IMR-90 (cell line): ENCODE results near the gene NBEA. TPM values are rescaled to one million over a fixed set of nuclear protein-coding genes. Genes with fewer than 3 reads are reported as not detected.

ENCODE experiments used
- ATAC-seq: fragments of 200-7000 bp; cut with Tn5 transposase; 2 replicates; pipeline ENCODE4 v1.9.1; 2020; ENCODE audit warnings: low read depth, mild to moderate bottlenecking, moderate library complexity
- BruUV-seq: library from RNA; stranded (reverse); fragments of 400-500 nt; replicated peaks from 2 replicates; lab custom pipeline; 2021; lab: Mats Ljungman, UMichigan
- CTCF ChIA-PET: fragments of 300-600 bp; formaldehyde crosslinking; extraction: SDS; loops from one replicate; lab custom pipeline; 2021; ENCODE audit warnings: antibody characterized with exemption; lab: Yijun Ruan, JAX
- POLR2A ChIA-PET: fragments of 300-600 bp; sonication (Branson Sonifier 250); formaldehyde crosslinking; loops from one replicate; lab custom pipeline; 2022; ENCODE audit warnings: antibody characterized with exemption; ENCODE audit not compliant: unreplicated experiment; lab: Charles Lee
- DNase-seq: peaks from one replicate; pipeline ENCODE4 v3.0.0; 2013
- H2AFZ ChIP-seq: replicated peaks from 2 replicates; pipeline ENCODE3; 2013; ENCODE audit warnings: low read length, mild to moderate bottlenecking; ENCODE audit not compliant: poor library complexity
- H2AK5ac ChIP-seq: 2 replicates; pipeline ENCODE4 v1.6.1; 2013; ENCODE audit warnings: low read depth, low read length, inconsistent platforms
- H2AK9ac ChIP-seq: replicated peaks from 2 replicates; pipeline ENCODE3; 2013; ENCODE audit warnings: mild to moderate bottlenecking, low read depth, low read length, moderate library complexity; ENCODE audit not compliant: poor library complexity
- H2BK120ac ChIP-seq: 2 replicates; pipeline ENCODE4 v1.6.1; 2013; ENCODE audit warnings: low read depth, low read length, inconsistent platforms
- H2BK15ac ChIP-seq: 3 replicates; pipeline ENCODE4 v1.6.1; 2013; ENCODE audit warnings: low read depth, low read length, inconsistent platforms
- H2BK20ac ChIP-seq: 2 replicates; pipeline ENCODE4 v1.6.1; 2013; ENCODE audit warnings: low read depth, mild to moderate bottlenecking, inconsistent platforms, low read length, moderate library complexity
- H2BK5ac ChIP-seq: 2 replicates; pipeline ENCODE4 v1.6.1; 2013; ENCODE audit warnings: mild to moderate bottlenecking, low read depth, low read length, inconsistent platforms; ENCODE audit not compliant: poor library complexity, severe bottlenecking
- H3K14ac ChIP-seq: replicated peaks from 2 replicates; pipeline ENCODE4 v1.6.1; 2013; ENCODE audit warnings: low read depth, low read length, inconsistent platforms
- H3K18ac ChIP-seq: 2 replicates; pipeline ENCODE4 v1.6.1; 2013; ENCODE audit warnings: low read depth, low read length, control low read depth
- H3K23ac ChIP-seq: 2 replicates; pipeline ENCODE4 v1.6.1; 2013; ENCODE audit warnings: low read depth, low read length, inconsistent platforms
- H3K27ac ChIP-seq: 2 replicates; pipeline ENCODE4 v1.5.1; 2013; ENCODE audit warnings: mild to moderate bottlenecking, control low read depth, low read length; ENCODE audit not compliant: insufficient read depth
- H3K27me3 ChIP-seq: 2 replicates; pipeline ENCODE4 v1.6.1; 2013; ENCODE audit warnings: low read length; ENCODE audit not compliant: control insufficient read depth, insufficient read depth
- H3K36me3 ChIP-seq: 2 replicates; pipeline ENCODE4 v1.6.1; 2013; ENCODE audit warnings: low read length, mixed read lengths; ENCODE audit not compliant: control insufficient read depth, insufficient read depth
- H3K4ac ChIP-seq: 2 replicates; pipeline ENCODE4 v1.6.1; 2013; ENCODE audit warnings: low read depth, low read length, inconsistent platforms
- H3K4me1 ChIP-seq: 2 replicates; pipeline ENCODE4 v1.6.1; 2013; ENCODE audit warnings: low read length, mixed read lengths; ENCODE audit not compliant: control insufficient read depth, insufficient read depth
- H3K4me2 ChIP-seq: 2 replicates; pipeline ENCODE4 v1.6.1; 2013; ENCODE audit warnings: low read depth, mild to moderate bottlenecking, control low read depth, low read length, moderate library complexity
- H3K4me3 ChIP-seq: 2 replicates; pipeline ENCODE4 v1.5.1; 2013; ENCODE audit warnings: low read depth, mild to moderate bottlenecking, control low read depth, low read length, moderate library complexity; ENCODE audit not compliant: insufficient read depth
- H3K56ac ChIP-seq: 2 replicates; pipeline ENCODE4 v1.6.1; 2013; ENCODE audit warnings: low read length, inconsistent platforms; ENCODE audit not compliant: insufficient read depth; ENCODE audit errors: extremely low read depth
- H3K79me1 ChIP-seq, 2 experiments: 2 replicates each; pipeline ENCODE4 v1.6.1; 2013; ENCODE audit warnings: low read length in 2 of 2, inconsistent platforms in 1 of 2, low read depth in 1 of 2
- H3K9ac ChIP-seq: 2 replicates; pipeline ENCODE4 v1.6.1; 2013; ENCODE audit warnings: low read depth, low read length, control low read depth
- H3K9me1 ChIP-seq: 2 replicates; pipeline ENCODE4 v1.6.1; 2013; ENCODE audit warnings: low read length, inconsistent platforms; ENCODE audit not compliant: insufficient read depth
- H3K9me3 ChIP-seq: 2 replicates; pipeline ENCODE4 v1.6.1; 2013; ENCODE audit warnings: low read length; ENCODE audit not compliant: control insufficient read depth, insufficient read depth
- H4K20me1 ChIP-seq: 2 replicates; pipeline ENCODE4 v1.6.1; 2013; ENCODE audit warnings: low read length, inconsistent platforms; ENCODE audit not compliant: insufficient read depth
- H4K5ac ChIP-seq: 2 replicates; pipeline ENCODE4 v1.6.1; 2013; ENCODE audit warnings: mild to moderate bottlenecking, low read depth, low read length, control low read depth
- H4K8ac ChIP-seq, 2 experiments: 2 replicates each; pipeline ENCODE4 v1.6.1; 2013; ENCODE audit warnings: low read depth in 2 of 2, low read length in 2 of 2, control low read depth in 1 of 2, inconsistent platforms in 1 of 2
- H4K91ac ChIP-seq: 2 replicates; pipeline ENCODE4 v1.6.1; 2013; ENCODE audit warnings: low read depth, low read length, inconsistent platforms; ENCODE audit not compliant: insufficient read depth
- BHLHE40 ChIP-seq: fragments of 150-350 bp; IDR thresholded peaks from 2 replicates; pipeline ENCODE4 v1.6.1; 2016; ENCODE audit warnings: mild to moderate bottlenecking, low read depth, low read length
- CEBPB ChIP-seq: IDR thresholded peaks from 2 replicates; pipeline ENCODE4 v1.6.1; 2012; ENCODE audit warnings: low read depth, low read length, improper control_type of control experiment
- CHD1 ChIP-seq: IDR thresholded peaks from 2 replicates; pipeline ENCODE4 v1.6.1; 2012; ENCODE audit warnings: low read depth, low read length, improper control_type of control experiment
- FOS ChIP-seq: fragments of 150-350 bp; IDR thresholded peaks from 2 replicates; pipeline ENCODE4 v1.6.1; 2016; ENCODE audit warnings: low read depth, low read length
- MAFK ChIP-seq: IDR thresholded peaks from 2 replicates; pipeline ENCODE4 v1.6.1; 2012; ENCODE audit warnings: low read depth, low read length, improper control_type of control experiment
- MAZ ChIP-seq: IDR thresholded peaks from 2 replicates; pipeline ENCODE4 v1.6.1; 2012; ENCODE audit warnings: low read depth, mild to moderate bottlenecking, low read length, improper control_type of control experiment, moderate library complexity, borderline replicate concordance
- MXI1 ChIP-seq: IDR thresholded peaks from 2 replicates; pipeline ENCODE4 v1.6.1; 2012; ENCODE audit warnings: low read depth, mild to moderate bottlenecking, low read length, moderate library complexity, borderline replicate concordance
- NFE2L2 ChIP-seq: fragments of 150-350 bp; IDR thresholded peaks from 2 replicates; pipeline ENCODE4 v1.6.1; 2016; ENCODE audit warnings: low read depth, mild to moderate bottlenecking, low read length
- POLR2A ChIP-seq: IDR thresholded peaks from 2 replicates; pipeline ENCODE4 v1.6.1; 2012; ENCODE audit warnings: mild to moderate bottlenecking, low read depth, low read length
- RAD21 ChIP-seq: IDR thresholded peaks from 2 replicates; pipeline ENCODE4 v1.6.1; 2012; ENCODE audit warnings: low read length, improper control_type of control experiment
- RFX5 ChIP-seq: IDR thresholded peaks from 2 replicates; pipeline ENCODE4 v1.8.0; 2012; ENCODE audit warnings: low read depth, mild to moderate bottlenecking, low read length, moderate library complexity
- SMC3 ChIP-seq: fragments of 150-350 bp; IDR thresholded peaks from 2 replicates; pipeline ENCODE4 v1.6.1; 2016; ENCODE audit warnings: low read depth, mild to moderate bottlenecking, antibody characterized with exemption, low read length, moderate library complexity
- WGBS, 2 experiments: methylation state at CpG; one replicate each; pipeline versions ENCODE4 v1.1.5 to v1.1.7; 2013; ENCODE audit warnings: missing lambda C conversion rate in 2 of 2; ENCODE audit not compliant: insufficient read length in 1 of 2; ENCODE audit errors: extremely low coverage in 2 of 2; 5-methylcytosine and 5-hydroxymethylcytosine counted together
- dilution Hi-C: fragments of 300-500 bp; cut with HindIII; formaldehyde crosslinking; loops from one replicate; pipeline ENCODE4 v1.14.3; 2018; ENCODE audit warnings: low sequenced_read_pairs; ENCODE audit not compliant: unreplicated experiment
- in situ Hi-C: fragments of 300-500 bp; cut with MboI; formaldehyde crosslinking; loops from 3 replicates; pipeline ENCODE4 v1.14.3; 2019; ENCODE audit warnings: low sequenced_read_pairs, inconsistent platforms, mixed read lengths
- intact Hi-C: fragments of 100-400 bp; cut with micrococcal nuclease; formaldehyde crosslinking; loops from 2 replicates; pipeline ENCODE4 v1.10.0; 2022
- polyA plus RNA-seq, 3 experiments: library from polyadenylated mRNA; depleted of rRNA; stranded (reverse); fragments of >200 nt; gene quantifications; 2 replicates each; pipeline ENCODE4 v1.2.3, GENCODE V29; 2012; ENCODE audit warnings: low replicate concordance in 1 of 3
- total RNA-seq: library from RNA; depleted of rRNA; stranded (reverse); fragments of >200 nt; gene quantifications from 2 replicates; pipeline ENCODE4 v1.2.3, GENCODE V29; 2012
- TF ChIP-seq, protein P1 (sequence below): fragments of 150-350 bp; IDR thresholded peaks from 2 replicates; pipeline ENCODE4 v1.6.1; 2016; ENCODE audit warnings: low read depth, mild to moderate bottlenecking, low read length, moderate library complexity, borderline replicate concordance
- TF ChIP-seq, protein P2 (sequence below): fragments of 150-350 bp; IDR thresholded peaks from 2 replicates; pipeline ENCODE4 v1.6.1; 2017; ENCODE audit warnings: mild to moderate bottlenecking, antibody characterized with exemption, low read length, low read depth
- TF ChIP-seq, protein P3 (sequence below): conservative IDR thresholded peaks from 2 replicates; pipeline ENCODE4 v1.5.1; 2012; ENCODE audit warnings: mild to moderate bottlenecking, low read depth, low read length, improper control_type of control experiment

Gene NBEA
- total and polyA plus RNA-seq, 2 of the 4 experiments (the other 2 are of a cell fraction), result 0.82 to 2.2 TPM

DNA sequence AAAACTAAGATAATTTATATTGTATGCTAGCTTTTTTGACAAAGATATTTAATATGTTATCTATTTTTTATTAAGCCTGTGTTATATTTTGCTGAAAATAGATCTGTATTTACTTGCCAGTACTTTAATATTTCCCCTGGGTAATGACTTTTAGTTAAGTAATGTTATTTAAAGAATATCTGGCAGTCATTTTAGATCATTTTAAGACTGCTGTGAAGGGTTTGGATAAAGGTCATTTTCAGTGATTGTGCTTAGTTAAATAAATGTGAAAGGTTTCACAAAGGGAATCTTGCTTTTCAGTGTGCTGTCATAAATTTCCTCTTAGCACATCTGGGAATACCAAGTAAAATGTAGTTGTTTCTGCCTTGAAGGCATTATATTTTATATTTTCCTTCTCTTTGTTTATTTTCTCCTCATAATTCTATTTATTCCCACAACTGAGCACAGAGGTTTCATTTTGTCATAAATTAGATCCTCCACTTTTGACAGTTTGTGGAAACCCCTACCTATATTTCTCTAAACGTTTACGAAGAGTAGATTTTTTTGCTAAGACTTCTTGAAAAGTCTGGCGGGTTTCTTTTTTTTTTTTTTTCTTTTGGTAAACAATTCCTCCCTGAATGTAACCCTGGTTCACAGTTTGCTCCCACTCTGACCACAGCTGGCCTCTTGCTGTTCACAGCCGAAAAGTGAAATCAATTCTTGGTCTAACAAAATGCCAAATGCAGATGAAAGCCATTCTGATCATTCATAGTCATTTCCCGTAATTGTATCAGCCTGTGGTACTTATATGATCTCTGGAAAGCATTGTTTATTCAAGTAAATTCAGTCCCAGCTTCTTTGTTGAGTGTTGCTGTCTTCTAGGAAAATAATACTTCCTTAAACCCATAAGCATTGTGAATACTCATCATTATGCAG is 446.6 kb downstream of the NBEA start:
- DNase-seq, result peak; percentile 3
- H2AFZ ChIP-seq, result no peak overlapping the region
- dilution Hi-C loops, result no loop called here
- TF ChIP-seq RFX5, result no peak
- TF ChIP-seq CHD1, result no peak
- TF ChIP-seq CEBPB, result no peak
- no peak for TF ChIP-seq FOS
- TF ChIP-seq RAD21, result no peak
- TF ChIP-seq, protein P1, sequence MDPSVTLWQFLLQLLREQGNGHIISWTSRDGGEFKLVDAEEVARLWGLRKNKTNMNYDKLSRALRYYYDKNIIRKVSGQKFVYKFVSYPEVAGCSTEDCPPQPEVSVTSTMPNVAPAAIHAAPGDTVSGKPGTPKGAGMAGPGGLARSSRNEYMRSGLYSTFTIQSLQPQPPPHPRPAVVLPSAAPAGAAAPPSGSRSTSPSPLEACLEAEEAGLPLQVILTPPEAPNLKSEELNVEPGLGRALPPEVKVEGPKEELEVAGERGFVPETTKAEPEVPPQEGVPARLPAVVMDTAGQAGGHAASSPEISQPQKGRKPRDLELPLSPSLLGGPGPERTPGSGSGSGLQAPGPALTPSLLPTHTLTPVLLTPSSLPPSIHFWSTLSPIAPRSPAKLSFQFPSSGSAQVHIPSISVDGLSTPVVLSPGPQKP, result no peak
- no peak for TF ChIP-seq BHLHE40
- no peak for TF ChIP-seq SMC3
- TF ChIP-seq MAFK, result no peak
- no peak for TF ChIP-seq MAZ
- TF ChIP-seq POLR2A, result no peak
- TF ChIP-seq, protein P2, sequence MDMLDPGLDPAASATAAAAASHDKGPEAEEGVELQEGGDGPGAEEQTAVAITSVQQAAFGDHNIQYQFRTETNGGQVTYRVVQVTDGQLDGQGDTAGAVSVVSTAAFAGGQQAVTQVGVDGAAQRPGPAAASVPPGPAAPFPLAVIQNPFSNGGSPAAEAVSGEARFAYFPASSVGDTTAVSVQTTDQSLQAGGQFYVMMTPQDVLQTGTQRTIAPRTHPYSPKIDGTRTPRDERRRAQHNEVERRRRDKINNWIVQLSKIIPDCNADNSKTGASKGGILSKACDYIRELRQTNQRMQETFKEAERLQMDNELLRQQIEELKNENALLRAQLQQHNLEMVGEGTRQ, result no peak
- TF ChIP-seq, protein P3, sequence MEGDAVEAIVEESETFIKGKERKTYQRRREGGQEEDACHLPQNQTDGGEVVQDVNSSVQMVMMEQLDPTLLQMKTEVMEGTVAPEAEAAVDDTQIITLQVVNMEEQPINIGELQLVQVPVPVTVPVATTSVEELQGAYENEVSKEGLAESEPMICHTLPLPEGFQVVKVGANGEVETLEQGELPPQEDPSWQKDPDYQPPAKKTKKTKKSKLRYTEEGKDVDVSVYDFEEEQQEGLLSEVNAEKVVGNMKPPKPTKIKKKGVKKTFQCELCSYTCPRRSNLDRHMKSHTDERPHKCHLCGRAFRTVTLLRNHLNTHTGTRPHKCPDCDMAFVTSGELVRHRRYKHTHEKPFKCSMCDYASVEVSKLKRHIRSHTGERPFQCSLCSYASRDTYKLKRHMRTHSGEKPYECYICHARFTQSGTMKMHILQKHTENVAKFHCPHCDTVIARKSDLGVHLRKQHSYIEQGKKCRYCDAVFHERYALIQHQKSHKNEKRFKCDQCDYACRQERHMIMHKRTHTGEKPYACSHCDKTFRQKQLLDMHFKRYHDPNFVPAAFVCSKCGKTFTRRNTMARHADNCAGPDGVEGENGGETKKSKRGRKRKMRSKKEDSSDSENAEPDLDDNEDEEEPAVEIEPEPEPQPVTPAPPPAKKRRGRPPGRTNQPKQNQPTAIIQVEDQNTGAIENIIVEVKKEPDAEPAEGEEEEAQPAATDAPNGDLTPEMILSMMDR, result no peak
- no peak for TF ChIP-seq MXI1
- no peak for TF ChIP-seq NFE2L2

More for the DNA sequence above, 446.6 kb downstream of the NBEA start:
- Histone ChIP-seq H2BK20ac (no peak overlapping the region), H2AK5ac (no peak overlapping the region), H4K20me1 (no peaks in the 10 kb centered on the region), H3K56ac (no peak overlapping the region), H2BK120ac (no peak overlapping the region), H3K79me1 (no peaks in the 10 kb centered on the region), H3K9ac (no peak overlapping the region), H3K27ac (no peak overlapping the region), H4K8ac (no peak overlapping the region), H2BK5ac (no peak overlapping the region), H3K9me1 (no peaks in the 10 kb centered on the region), H3K9me3 (no peaks in the 10 kb centered on the region), H3K4ac (no peak overlapping the region), H3K14ac (no peak overlapping the region), H3K18ac (no peak overlapping the region), H3K27me3 (no peaks in the 10 kb centered on the region), H3K4me3 (no peak overlapping the region), H2BK15ac (no peak overlapping the region), H3K36me3 (no peaks in the 10 kb centered on the region), H3K4me1 (no peaks in the 10 kb centered on the region), H4K91ac (no peak overlapping the region), H3K23ac (no peak overlapping the region), H3K4me2 (peak overlapping the region; percentile 44; the same call in 1 of the 2 replicates), H2AK9ac (no peak overlapping the region), H4K5ac (no peak overlapping the region)
- ATAC-seq, result peak; percentile 44; the same call in 1 of the 2 replicates
- no CpG with 5 or more reads among the region's 5 CpGs for WGBS, 2 experiments
- BruUV-seq, result no TSS peak
- intact Hi-C loops (loop anchor here (1.0 kb wide), 1 partner anchor 199 kb away; no protein-coding TSS in a partner anchor), in situ Hi-C loops (no loop called here)
- ChIA-PET POLR2A (no interaction called here), CTCF (no interaction called here)
